ENCODE results near the gene MTA1.

Gene MTA1

GRCh38 chr14:105419195-105420091 lies at the start of gene MTA1:
TSS of gene MTA1 (plus strand) at chr14:105419827. CDS start at chr14:105420036, 209 bp downstream.
- no peak for DNase-seq (ENCODE audit: low spot score)
- FAIRE-seq, result no peak

GRCh38 chr14:105374389-105374788 lies 45.2 kb upstream of the MTA1 start:
- FAIRE-seq (no peak), DNase-seq (ENCODE audit: low spot score) (no peak)

- FAIRE-seq, result no peak
Measured at GRCh38 chr14:105375635-105376057, 44.0 kb upstream of the MTA1 start.

GRCh38 chr14:105376521-105377440 lies 42.8 kb upstream of the MTA1 start:
- no peak for DNase-seq (ENCODE audit: low spot score)
- FAIRE-seq, result no peak

More at GRCh38 chr14:105375635-105376057, 44.0 kb upstream of the MTA1 start:
- no peak for DNase-seq (ENCODE audit: low spot score)

GRCh38 chr14:105377555-105378182 lies 42.0 kb upstream of the MTA1 start:
- DNase-seq (ENCODE audit: low spot score), result no peak

GRCh38 chr14:105378199-105378598 lies 41.4 kb upstream of the MTA1 start:
- DNase-seq (ENCODE audit: low spot score) (no peak), FAIRE-seq (no peak)

More at GRCh38 chr14:105377555-105378182, 42.0 kb upstream of the MTA1 start:
- no peak for FAIRE-seq

- DNase-seq (ENCODE audit: low spot score) (no peak), FAIRE-seq (no peak)
Measured at GRCh38 chr14:105378873-105379685, 40.5 kb upstream of the MTA1 start.

- DNase-seq (ENCODE audit: low spot score), result no peak
- FAIRE-seq, result no peak
Measured at GRCh38 chr14:105379946-105380345, 39.7 kb upstream of the MTA1 start.

- FAIRE-seq (no peak), DNase-seq (ENCODE audit: low spot score) (no peak)
Measured at GRCh38 chr14:105380756-105381155, 38.9 kb upstream of the MTA1 start.

- no peak for FAIRE-seq
Measured at GRCh38 chr14:105381446-105382342, 37.9 kb upstream of the MTA1 start.

GRCh38 chr14:105382343-105383082 lies 37.1 kb upstream of the MTA1 start:
- DNase-seq (ENCODE audit: low spot score), result no peak

More at GRCh38 chr14:105381446-105382342, 37.9 kb upstream of the MTA1 start:
- no peak for DNase-seq (ENCODE audit: low spot score)

GRCh38 chr14:105383083-105383730 lies 36.4 kb upstream of the MTA1 start:
- FAIRE-seq (no peak), DNase-seq (ENCODE audit: low spot score) (no peak)

More at GRCh38 chr14:105382343-105383082, 37.1 kb upstream of the MTA1 start:
- no peak for FAIRE-seq

- DNase-seq (ENCODE audit: low spot score) (no peak), FAIRE-seq (no peak)
Measured at GRCh38 chr14:105384041-105384557, 35.5 kb upstream of the MTA1 start.

- DNase-seq (ENCODE audit: low spot score) (no peak), FAIRE-seq (no peak)
Measured at GRCh38 chr14:105384605-105385321, 34.9 kb upstream of the MTA1 start.

- FAIRE-seq (no peak), DNase-seq (ENCODE audit: low spot score) (no peak)
Measured at GRCh38 chr14:105385322-105385637, 34.3 kb upstream of the MTA1 start.

GRCh38 chr14:105385698-105386365 lies 33.8 kb upstream of the MTA1 start:
- no peak for FAIRE-seq

More at GRCh38 chr14:105385698-105386365, 33.8 kb upstream of the MTA1 start:
- no peak for DNase-seq (ENCODE audit: low spot score)

Data from RCC 7860 (cell line).